T-helper 22 cell (primary cell): ENCODE results near the gene TRPM3.

ENCODE experiments used
- DNase-seq: peaks from one replicate; pipeline ENCODE4 v3.0.0-alpha.2; 2020; ENCODE audit warnings: low read depth

Gene TRPM3

GRCh38 chr9:70817311-70817710, 304.1 kb downstream of the TRPM3 start:
- no peak for DNase-seq

- no peak for DNase-seq
Measured at GRCh38 chr9:70816891-70817290, 304.5 kb downstream of the TRPM3 start.

- no peak for DNase-seq
Measured at GRCh38 chr9:70816316-70816715, 305.1 kb downstream of the TRPM3 start.

GRCh38 chr9:70814597-70814996, 306.8 kb downstream of the TRPM3 start:
- no peak for DNase-seq

- DNase-seq = no peak
Measured at GRCh38 chr9:70813141-70813540, 308.3 kb downstream of the TRPM3 start.

- DNase-seq = no peak
Measured at GRCh38 chr9:70811638-70812037, 309.8 kb downstream of the TRPM3 start.

GRCh38 chr9:70806875-70807274, 314.5 kb downstream of the TRPM3 start:
- DNase-seq = no peak

GRCh38 chr9:70805949-70806348, 315.5 kb downstream of the TRPM3 start:
- no peak for DNase-seq

- DNase-seq = no peak
Measured at GRCh38 chr9:70802758-70803436, 318.5 kb downstream of the TRPM3 start.

GRCh38 chr9:70802206-70802605, 319.2 kb downstream of the TRPM3 start:
- DNase-seq = no peak

- no peak for DNase-seq
Measured at GRCh38 chr9:70801181-70801829, 320.1 kb downstream of the TRPM3 start.

GRCh38 chr9:70798018-70798417, 323.4 kb downstream of the TRPM3 start:
- no peak for DNase-seq

GRCh38 chr9:70795841-70796240, 325.6 kb downstream of the TRPM3 start:
- DNase-seq = no peak

GRCh38 chr9:70792796-70793195, 328.6 kb downstream of the TRPM3 start:
- no peak for DNase-seq

GRCh38 chr9:70791936-70792335, 329.5 kb downstream of the TRPM3 start:
- no peak for DNase-seq

GRCh38 chr9:70789086-70789485, 332.3 kb downstream of the TRPM3 start:
- DNase-seq = no peak

GRCh38 chr9:70784456-70784855, 337.0 kb downstream of the TRPM3 start:
- no peak for DNase-seq

- DNase-seq = no peak
Measured at GRCh38 chr9:70778568-70778967, 342.9 kb downstream of the TRPM3 start.

GRCh38 chr9:70773579-70773978, 347.8 kb downstream of the TRPM3 start:
- DNase-seq = no peak

- DNase-seq = no peak
Measured at GRCh38 chr9:70772601-70773000, 348.8 kb downstream of the TRPM3 start.

- no peak for DNase-seq
Measured at GRCh38 chr9:70765946-70766345, 355.5 kb downstream of the TRPM3 start.

GRCh38 chr9:70761139-70761670, 360.2 kb downstream of the TRPM3 start:
- DNase-seq = no peak

- no peak for DNase-seq
Measured at GRCh38 chr9:70760228-70760627, 361.2 kb downstream of the TRPM3 start.

- no peak for DNase-seq
Measured at GRCh38 chr9:70753311-70753710, 368.1 kb downstream of the TRPM3 start.
